Right atrium auricular region (tissue), 2 donors: ENCODE results near the gene BRSK1. TPM values are rescaled to one million over a fixed set of nuclear protein-coding genes. Genes with fewer than 3 reads are reported as not detected.

Experiments used
- DNase-seq: peaks from one replicate; pipeline ENCODE4 v3.0.0-alpha.2; 2019; ENCODE audit warnings: low spot score
- H3K27ac ChIP-seq, 2 donors: fragments of 200-600 bp; sonication (generic); 1 replicate in 1 of 2; 2 replicates in 1 of 2; pipeline ENCODE4 v1.5.1; 2016 to 2019
- H3K27me3 ChIP-seq, 2 donors: fragments of 200-600 bp; sonication (generic); one replicate each; pipeline versions ENCODE4 v1.5.1 to v1.6.0; 2017 to 2019
- H3K36me3 ChIP-seq: fragments of 200-600 bp; sonication (generic); one replicate; pipeline ENCODE4 v1.5.1; 2016
- H3K4me1 ChIP-seq, 2 donors: fragments of 200-600 bp; sonication (generic); one replicate each; pipeline versions ENCODE4 v1.5.1 to v1.6.0; 2017 to 2019
- H3K4me3 ChIP-seq, 2 donors: fragments of 200-600 bp; sonication (generic); 1 replicate in 1 of 2; 2 replicates in 1 of 2; pipeline ENCODE4 v1.5.1; 2017 to 2019; ENCODE audit warnings: mild to moderate bottlenecking in 1 of 2, moderate library complexity in 1 of 2
- H3K9me3 ChIP-seq, 2 donors: fragments of 200-600 bp; sonication (generic); one replicate each; pipeline ENCODE4 v1.5.1; 2019
- total RNA-seq, 2 donors: library from RNA; depleted of rRNA; stranded (reverse); fragments of >200 nt; gene quantifications; one replicate each; pipeline ENCODE4 v1.1.0, GENCODE V29; 2016
- TF ChIP-seq, protein P1 (sequence below), 2 donors: fragments of 200-600 bp; sonication (generic); IDR thresholded peaks; one replicate each; pipeline ENCODE4 v1.5.1; 2019; ENCODE audit warnings: antibody characterized with exemption in 2 of 2

BRSK1 gene
- total RNA-seq, 2 donors from 2014 or later = 5.6 to 15.6 TPM

DNA sequence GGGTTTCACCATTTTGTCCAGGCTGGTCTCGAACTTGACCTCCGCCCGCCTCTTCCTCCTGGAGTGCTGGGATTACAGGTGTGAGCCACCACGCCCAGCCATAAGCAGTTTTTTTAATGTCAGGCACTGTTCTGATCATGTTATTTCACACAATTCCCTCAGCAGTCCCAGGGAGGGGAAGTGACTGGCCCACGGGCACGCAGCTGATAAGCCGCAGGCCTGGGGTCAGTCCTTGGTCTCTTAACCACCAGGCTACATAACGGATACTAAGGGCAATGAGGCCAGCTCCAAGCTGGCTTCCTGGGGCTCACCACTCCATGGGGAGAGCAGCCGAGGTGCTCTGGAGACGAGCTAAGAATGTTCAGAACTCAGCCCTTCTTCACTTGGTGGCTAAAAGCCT, 13.5 kb downstream of the BRSK1 start:
- no peak for DNase-seq
- Histone ChIP-seq H3K27me3 (no peaks in the 10 kb centered on the region), H3K4me1 (peaks cover 0 to 10% of the 10 kb centered on the region in 2 donors), H3K36me3 (peaks cover 14% of the 10 kb centered on the region), H3K4me3 (no peak overlapping the region), H3K27ac (no peak overlapping the region), H3K9me3 (no peaks in the 10 kb centered on the region)
- TF ChIP-seq, protein P1, sequence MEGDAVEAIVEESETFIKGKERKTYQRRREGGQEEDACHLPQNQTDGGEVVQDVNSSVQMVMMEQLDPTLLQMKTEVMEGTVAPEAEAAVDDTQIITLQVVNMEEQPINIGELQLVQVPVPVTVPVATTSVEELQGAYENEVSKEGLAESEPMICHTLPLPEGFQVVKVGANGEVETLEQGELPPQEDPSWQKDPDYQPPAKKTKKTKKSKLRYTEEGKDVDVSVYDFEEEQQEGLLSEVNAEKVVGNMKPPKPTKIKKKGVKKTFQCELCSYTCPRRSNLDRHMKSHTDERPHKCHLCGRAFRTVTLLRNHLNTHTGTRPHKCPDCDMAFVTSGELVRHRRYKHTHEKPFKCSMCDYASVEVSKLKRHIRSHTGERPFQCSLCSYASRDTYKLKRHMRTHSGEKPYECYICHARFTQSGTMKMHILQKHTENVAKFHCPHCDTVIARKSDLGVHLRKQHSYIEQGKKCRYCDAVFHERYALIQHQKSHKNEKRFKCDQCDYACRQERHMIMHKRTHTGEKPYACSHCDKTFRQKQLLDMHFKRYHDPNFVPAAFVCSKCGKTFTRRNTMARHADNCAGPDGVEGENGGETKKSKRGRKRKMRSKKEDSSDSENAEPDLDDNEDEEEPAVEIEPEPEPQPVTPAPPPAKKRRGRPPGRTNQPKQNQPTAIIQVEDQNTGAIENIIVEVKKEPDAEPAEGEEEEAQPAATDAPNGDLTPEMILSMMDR (IDR thresholded peaks at IDR 0.05) = no peak

DNA sequence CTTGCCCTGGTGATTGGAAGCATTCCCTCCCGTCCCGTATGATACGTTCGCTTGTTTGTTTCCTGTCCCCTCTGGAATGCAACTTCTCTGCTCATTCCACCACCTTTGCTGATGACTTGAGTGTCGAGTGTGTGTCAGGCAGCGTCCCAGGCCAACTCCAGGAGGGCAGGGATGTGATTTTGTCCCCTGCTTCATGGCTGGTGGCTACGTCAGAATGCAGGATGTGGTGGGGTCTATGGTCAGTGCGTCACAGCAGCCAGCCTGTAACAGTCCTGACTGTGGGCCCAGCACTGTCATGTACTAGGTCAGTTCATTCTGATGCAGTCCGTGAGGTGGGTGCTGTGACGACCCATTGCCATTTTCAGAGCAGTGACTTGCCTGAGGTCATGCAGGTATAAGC, 16.2 kb downstream of the BRSK1 start:
- peaks cover 16% of the 10 kb centered on the region for H3K36me3 ChIP-seq
- TF ChIP-seq, protein P1 (IDR thresholded peaks at IDR 0.05) = no peak
- H3K27me3 ChIP-seq = no peaks in the 10 kb centered on the region
- no peak for DNase-seq
- no peak overlapping the region for H3K27ac ChIP-seq
- no peak overlapping the region for H3K4me3 ChIP-seq
- peaks cover 0 to 10% of the 10 kb centered on the region in 2 donors for H3K4me1 ChIP-seq
- H3K9me3 ChIP-seq = no peaks in the 10 kb centered on the region

DNA sequence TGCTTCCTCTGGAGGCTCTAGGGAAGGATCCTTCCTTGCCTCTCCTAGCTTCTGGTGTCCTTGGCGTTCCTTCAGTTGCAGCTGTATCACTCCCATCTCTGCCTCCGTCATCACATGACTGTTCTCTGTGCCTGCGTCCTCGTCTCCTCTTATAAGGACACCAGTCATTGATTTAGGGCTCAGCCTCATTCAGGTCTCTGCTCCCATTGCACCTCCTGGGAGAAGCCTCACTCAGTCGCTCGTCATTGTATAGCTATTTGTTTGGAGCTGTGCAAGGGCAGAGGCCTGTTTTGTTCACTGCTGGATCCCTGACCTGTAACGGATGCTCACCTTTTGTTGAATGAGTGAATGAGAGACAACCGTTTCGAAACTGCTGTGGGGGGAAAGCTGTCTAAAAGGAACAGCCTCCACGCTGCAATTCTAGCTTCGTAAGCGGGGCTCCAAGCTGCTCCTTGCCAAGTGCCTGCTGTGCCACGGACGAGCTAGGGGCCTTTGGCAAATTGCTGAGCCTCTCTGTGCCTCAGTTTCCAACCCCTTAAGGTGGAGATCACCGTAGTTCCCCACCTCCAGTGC, 17.2 kb downstream of the BRSK1 start:
- DNase-seq = no peak
- TF ChIP-seq, protein P1 (IDR thresholded peaks at IDR 0.05) = no peak
- H3K27me3 ChIP-seq = no peaks in the 10 kb centered on the region
- H3K4me3 ChIP-seq = no peak overlapping the region
- H3K36me3 ChIP-seq = peaks cover 11% of the 10 kb centered on the region
- H3K4me1 ChIP-seq = peaks cover 0 to 10% of the 10 kb centered on the region in 2 donors
- no peak overlapping the region for H3K27ac ChIP-seq
- no peaks in the 10 kb centered on the region for H3K9me3 ChIP-seq

DNA sequence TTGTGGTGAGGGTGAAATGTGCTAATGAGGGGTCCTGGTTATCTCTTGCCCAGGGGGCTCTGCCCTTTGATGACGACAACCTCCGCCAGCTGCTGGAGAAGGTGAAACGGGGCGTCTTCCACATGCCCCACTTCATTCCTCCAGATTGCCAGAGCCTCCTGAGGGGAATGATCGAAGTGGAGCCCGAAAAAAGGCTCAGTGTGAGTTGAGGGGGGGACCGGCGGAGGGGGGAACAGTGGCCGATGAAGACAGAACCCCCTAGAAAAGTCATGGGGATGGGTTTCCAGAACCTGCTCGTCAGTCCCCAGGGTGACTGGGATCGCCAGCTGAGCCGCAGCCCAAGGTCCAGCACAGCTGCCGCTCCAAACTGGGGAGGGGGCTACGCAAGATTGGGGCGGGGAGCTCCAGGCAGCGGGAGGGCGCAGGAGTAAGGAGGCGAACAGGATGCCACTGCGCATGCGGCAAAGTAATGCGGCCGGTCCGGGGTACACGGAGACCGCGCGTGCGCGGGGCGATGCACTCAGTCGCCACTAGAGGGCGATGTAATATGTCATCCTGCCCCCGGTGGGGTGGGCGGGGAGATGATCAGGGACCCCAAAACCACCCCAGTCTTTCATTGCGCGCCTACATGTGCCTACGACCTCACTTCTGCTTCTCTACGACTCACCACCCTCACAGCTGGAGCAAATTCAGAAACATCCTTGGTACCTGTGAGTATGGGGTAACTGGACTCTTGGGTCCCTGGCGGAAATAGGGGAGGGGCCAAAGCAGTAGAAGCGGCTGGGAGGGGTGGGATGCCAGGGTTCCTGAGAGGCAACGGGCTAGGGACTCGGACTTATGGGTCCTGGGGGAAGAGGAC, 17.9 kb downstream of the BRSK1 start:
- H3K27ac ChIP-seq = peak overlapping the region in 1 of 2 donors; percentile 23
- H3K4me1 ChIP-seq = peaks cover 0 to 10% of the 10 kb centered on the region in 2 donors
- H3K36me3 ChIP-seq = peaks cover 17% of the 10 kb centered on the region
- DNase-seq = peak; percentile 85
- no peaks in the 10 kb centered on the region for H3K27me3 ChIP-seq
- TF ChIP-seq, protein P1 (IDR thresholded peaks at IDR 0.05) = peak; percentile 98 to 100
- no peaks in the 10 kb centered on the region for H3K9me3 ChIP-seq
- peak overlapping the region; percentile 6 to 42 for H3K4me3 ChIP-seq

DNA sequence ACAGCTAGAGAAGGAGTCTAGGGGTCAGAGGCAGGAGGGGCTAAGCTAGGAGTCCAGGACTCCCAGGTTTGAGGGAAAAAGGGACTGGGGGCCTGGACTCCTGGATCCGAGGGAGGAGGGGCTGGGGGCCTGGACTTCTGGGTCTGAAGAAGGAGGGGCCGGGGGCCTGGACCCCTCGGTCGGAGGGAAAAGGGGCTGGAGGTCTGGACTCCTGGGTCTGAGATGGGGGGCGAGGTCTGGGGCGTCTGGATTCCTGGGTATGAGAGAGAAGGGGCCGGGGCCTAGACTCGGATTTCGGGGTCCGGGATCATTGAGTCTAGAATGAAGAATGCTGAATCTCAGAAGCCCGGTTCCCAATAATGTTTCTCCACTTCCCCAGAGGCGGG, 18.5 kb downstream of the BRSK1 start:
- peaks cover 0 to 10% of the 10 kb centered on the region in 2 donors for H3K4me1 ChIP-seq
- H3K27ac ChIP-seq = no peak overlapping the region
- H3K4me3 ChIP-seq = peak overlapping the region in 1 of 2 donors; percentile 42
- peaks cover 23% of the 10 kb centered on the region for H3K36me3 ChIP-seq
- no peak for DNase-seq
- no peaks in the 10 kb centered on the region for H3K9me3 ChIP-seq
- TF ChIP-seq, protein P1 (IDR thresholded peaks at IDR 0.05) = no peak
- H3K27me3 ChIP-seq = no peaks in the 10 kb centered on the region
